A549 (cell line): ENCODE data around the gene DLG2. TPM values are rescaled to one million over a fixed set of nuclear protein-coding genes. Genes with fewer than 3 reads are reported as not detected.

Source experiments
- ATAC-seq, 2 experiments: fragments of 200-7000 bp in 1 of 2; fragments of >200 bp in 1 of 2; cut with Nextera tagmentation in 1 of 2; cut with Tn5 transposase in 1 of 2; 3 replicates each; pipeline versions ENCODE4 v1.8.0 to v1.9.1; 2018 to 2020; ENCODE audit warnings: mild to moderate bottlenecking in 1 of 2, moderate library complexity in 1 of 2
- CTCF ChIA-PET: fragments of 300-600 bp; sonication (Branson Sonifier 250); formaldehyde crosslinking; extraction: SDS; loops from one replicate; lab custom pipeline; 2021; ENCODE audit warnings: antibody characterized with exemption, inconsistent platforms; lab: Yijun Ruan, JAX
- POLR2A ChIA-PET: fragments of 350-600 bp; formaldehyde crosslinking; extraction: SDS; loops from one replicate; lab custom pipeline; 2021; ENCODE audit warnings: antibody characterized with exemption, inconsistent platforms; lab: Yijun Ruan, JAX
- DNase-seq, 2 experiments: peaks; one replicate each; pipeline versions ENCODE4 v3.0.0 to v3.0.0-alpha.2; 2011 to 2016; ENCODE audit warnings: low read depth in 1 of 2, low spot score in 1 of 2
- FAIRE-seq: peaks from 2 replicates; lab custom pipeline; 2011; peaks lifted over from hg19 to GRCh38; lab: Jason Lieb, UNC
- H3K27ac ChIP-seq, 2 experiments: fragments of >200 bp; sonication (Bioruptor Twin); formaldehyde crosslinking; 3 replicates each; pipeline ENCODE4 v1.5.1; 2016 to 2017
- H3K4me1 ChIP-seq: fragments of >200 bp; sonication (Bioruptor Twin); formaldehyde crosslinking; 3 replicates; pipeline ENCODE4 v1.6.1; 2016
- H3K4me2 ChIP-seq: fragments of >200 bp; sonication (Bioruptor Twin); formaldehyde crosslinking; 3 replicates; pipeline ENCODE4 v1.6.1; 2016
- H3K4me3 ChIP-seq: fragments of >200 bp; sonication (Bioruptor Twin); formaldehyde crosslinking; 3 replicates; pipeline ENCODE4 v1.5.1; 2016
- H3K9me3 ChIP-seq: fragments of >200 bp; sonication (Bioruptor Twin); formaldehyde crosslinking; 3 replicates; pipeline ENCODE4 v1.6.1; 2016
- CBX2 ChIP-seq: fragments of 200-600 bp; sonication (generic); IDR thresholded peaks from 2 replicates; pipeline ENCODE4 v1.6.1; 2016; ENCODE audit warnings: low read depth, mild to moderate bottlenecking, borderline replicate concordance
- CHD2 ChIP-seq: fragments of 150-350 bp; IDR thresholded peaks from 2 replicates; pipeline ENCODE4 v1.6.1; 2014; ENCODE audit warnings: low read length; ENCODE audit not compliant: partially characterized antibody
- CTCF ChIP-seq: fragments of >200 bp; sonication (Bioruptor Twin); formaldehyde crosslinking; IDR thresholded peaks from 3 replicates; pipeline ENCODE4 v1.5.1; 2016
- ELK1 ChIP-seq: fragments of 150-350 bp; IDR thresholded peaks from 2 replicates; pipeline ENCODE4 v1.6.1; 2014; ENCODE audit warnings: low read depth, mild to moderate bottlenecking, low read length
- EP300 ChIP-seq, 2 experiments: fragments of >200 bp; sonication (Bioruptor Twin); formaldehyde crosslinking; IDR thresholded peaks; 2 replicates in 1 of 2; 3 replicates in 1 of 2; pipeline ENCODE4 v1.6.1; 2016 to 2017
- FOSL2 ChIP-seq, 2 experiments: fragments of 450-650 bp in 1 of 2; fragments of >200 bp in 1 of 2; sonication (Bioruptor Twin) in 1 of 2; formaldehyde crosslinking; IDR thresholded peaks; 2 replicates each; pipeline versions ENCODE4 v1.5.0 to v1.6.1; 2016 to 2020; ENCODE audit warnings: mild to moderate bottlenecking in 1 of 2, moderate library complexity in 1 of 2
- HMGXB4 ChIP-seq: fragments of 250-450 bp; sonication (Bioruptor Pico); IDR thresholded peaks from 2 replicates; pipeline ENCODE4 v1.5.0; 2021; ENCODE audit warnings: mild to moderate bottlenecking, moderate library complexity, borderline replicate concordance
- HOXB13 ChIP-seq: fragments of 250-450 bp; sonication (Bioruptor Pico); IDR thresholded peaks from 2 replicates; pipeline ENCODE4 v1.5.0; 2020; ENCODE audit warnings: low read depth, mild to moderate bottlenecking, moderate library complexity
- JUNB ChIP-seq: fragments of >200 bp; sonication (Bioruptor Twin); formaldehyde crosslinking; IDR thresholded peaks from 2 replicates; pipeline ENCODE4 v1.6.1; 2016
- MAFK ChIP-seq: fragments of 450-650 bp; IDR thresholded peaks from 2 replicates; pipeline ENCODE4 v1.6.1; 2014; ENCODE audit not compliant: partially characterized antibody
- MAX ChIP-seq: IDR thresholded peaks from 2 replicates; pipeline ENCODE4 v1.6.1; 2012
- MAZ ChIP-seq: fragments of 150-350 bp; IDR thresholded peaks from 2 replicates; pipeline ENCODE4 v1.6.1; 2014; ENCODE audit warnings: antibody characterized with exemption, low read depth, low read length, borderline replicate concordance
- RAD21 ChIP-seq, 2 experiments: fragments of >200 bp in 1 of 2; sonication (Bioruptor Twin) in 1 of 2; formaldehyde crosslinking in 1 of 2; IDR thresholded peaks in 1 of 2; conservative IDR thresholded peaks in 1 of 2; 2 replicates in 1 of 2; 3 replicates in 1 of 2; pipeline ENCODE4 v1.6.1; 2012 to 2018; ENCODE audit warnings: inconsistent platforms in 1 of 2
- REST ChIP-seq: fragments of 200-600 bp; sonication (generic); IDR thresholded peaks from 2 replicates; pipeline ENCODE4 v1.6.1; 2016; ENCODE audit warnings: antibody characterized with exemption, mild to moderate bottlenecking, moderate library complexity
- RFX5 ChIP-seq: fragments of 450-650 bp; IDR thresholded peaks from 2 replicates; pipeline ENCODE4 v1.7.1; 2014; ENCODE audit warnings: antibody characterized with exemption, mild to moderate bottlenecking, moderate library complexity
- SREBF2 ChIP-seq: fragments of 450-650 bp; IDR thresholded peaks from 2 replicates; pipeline ENCODE4 v1.6.1; 2014; ENCODE audit warnings: mild to moderate bottlenecking, moderate library complexity
- TFCP2L1 ChIP-seq: fragments of 250-450 bp; sonication (Bioruptor Pico); IDR thresholded peaks from 2 replicates; pipeline ENCODE4 v1.5.0; 2021; ENCODE audit warnings: mild to moderate bottlenecking
- ZSCAN20 ChIP-seq: fragments of 250-450 bp; sonication (Bioruptor Pico); IDR thresholded peaks from 2 replicates; pipeline ENCODE4 v1.8.0; 2022; ENCODE audit warnings: mild to moderate bottlenecking, moderate library complexity
- WGBS: methylation state at CpG from one replicate; pipeline ENCODE4 v1.1.6; 2017; ENCODE audit errors: missing lambda C conversion rate; 5-methylcytosine and 5-hydroxymethylcytosine counted together
- polyA plus RNA-seq, 4 experiments: library from polyadenylated mRNA; depleted of rRNA in 3 of 4; stranded (reverse); fragments of >200 nt; fragmentation: RNase III in 1 of 4; extraction: RNeasy Plus Mini Kit Qiagen cat#74134 plus additional on column Dnase treatment in 1 of 4; gene quantifications; 2 replicates in 3 of 4; 3 replicates in 1 of 4; pipeline ENCODE4 v1.2.3, GENCODE V29; 2011 to 2017

DLG2 gene
- polyA plus RNA-seq, 2 of the 4 experiments (the other 2 are of a cell fraction): 0.26 to 0.79 TPM

- TF ChIP-seq MAX (no peak), HMGXB4 (CRISPR knock-in tag) (no peak), CBX2 (no peak)
Observed at GRCh38 chr11:85123752-85124231, 503.4 kb downstream of the DLG2 start (continued).

GRCh38 chr11:85118151-85118550, 509.0 kb downstream of the DLG2 start:
- ChIA-PET POLR2A (no interaction called here), CTCF (no interaction called here)
- no peak for TF ChIP-seq JUNB
- TF ChIP-seq MAZ: no peak
- TF ChIP-seq MAFK: peak; percentile 48
- TF ChIP-seq CHD2: no peak
- no peak for TF ChIP-seq FOSL2 (IDR thresholded peaks at IDR 0.05)
- no peak for TF ChIP-seq FOSL2 (CRISPR knock-in tag; IDR thresholded peaks at IDR 0.05)
- no peak for TF ChIP-seq HOXB13 (CRISPR knock-in tag)
- Histone ChIP-seq H3K4me3 (no peak overlapping the region), H3K27ac (no peak overlapping the region), H3K9me3 (no peaks in the 10 kb centered on the region), H3K4me2 (no peak overlapping the region), H3K4me1 (0 out of 3 replicates have a peak, but pooled peaks cover 6% of the 10 kb centered on the region)
- FAIRE-seq: no peak
- peak in 1 of 2 experiments; percentile 1 for DNase-seq
- WGBS: 35% methylated on average over 1 of the region's 1 CpG
- no peak for ATAC-seq

GRCh38 chr11:85115798-85116197, 511.3 kb downstream of the DLG2 start:
- peak overlapping the region; percentile 21; the same call in 1 of the 3 replicates for H3K4me2 ChIP-seq
- DNase-seq: peak in 1 of 2 experiments; percentile 30
- no peak for TF ChIP-seq TFCP2L1 (CRISPR knock-in tag)
- no peak for TF ChIP-seq CTCF
- no peak for TF ChIP-seq RFX5
- no peak for TF ChIP-seq ZSCAN20 (CRISPR knock-in tag)
- TF ChIP-seq REST: no peak
- TF ChIP-seq HMGXB4 (CRISPR knock-in tag): no peak
- TF ChIP-seq SREBF2: no peak
- no peak for TF ChIP-seq RAD21 (conservative IDR thresholded peaks at IDR 0.05 in 1 of 2, IDR thresholded peaks at IDR 0.05 in 1 of 2)
- TF ChIP-seq EP300 (IDR thresholded peaks at IDR 0.05): no peak
- TF ChIP-seq ELK1: no peak
- TF ChIP-seq, all 56 proteins: peak for 0
- H3K27ac ChIP-seq: no peak overlapping the region
- H3K9me3 ChIP-seq: no peaks in the 10 kb centered on the region
- FAIRE-seq (no peak), ATAC-seq (peak in 1 of 2 experiments; percentile 60; a peak in 3 of 6 replicates)
- 0 out of 3 replicates have a peak, but pooled peaks cover 6% of the 10 kb centered on the region for H3K4me1 ChIP-seq
- ChIA-PET CTCF (no interaction called here), POLR2A (no interaction called here)
- no peak overlapping the region for H3K4me3 ChIP-seq
- 11% methylated on average over 2 of the region's 2 CpGs for WGBS
